ENCODE data around the gene CERS2.
A peak's percentile ranks its signal among the peaks of the same experiment; 100 is the strongest.

Gene CERS2

GRCh38 chr1:150994248-150994647 lies 19.6 kb upstream of the CERS2 start:
- ChIA-PET POLR2A (no interaction called here), CTCF (interaction anchor here (1.0 to 9.7 kb wide), 17 partner anchors 8 to 738 kb away, joined by 3 to 158 read pairs (median 6); partner anchors contain the start of genes ANXA9, CA14, CERS2 and GOLPH3L)
- no peak for DNase-seq (ENCODE audit: extremely low spot score)
- TF ChIP-seq, protein P1, sequence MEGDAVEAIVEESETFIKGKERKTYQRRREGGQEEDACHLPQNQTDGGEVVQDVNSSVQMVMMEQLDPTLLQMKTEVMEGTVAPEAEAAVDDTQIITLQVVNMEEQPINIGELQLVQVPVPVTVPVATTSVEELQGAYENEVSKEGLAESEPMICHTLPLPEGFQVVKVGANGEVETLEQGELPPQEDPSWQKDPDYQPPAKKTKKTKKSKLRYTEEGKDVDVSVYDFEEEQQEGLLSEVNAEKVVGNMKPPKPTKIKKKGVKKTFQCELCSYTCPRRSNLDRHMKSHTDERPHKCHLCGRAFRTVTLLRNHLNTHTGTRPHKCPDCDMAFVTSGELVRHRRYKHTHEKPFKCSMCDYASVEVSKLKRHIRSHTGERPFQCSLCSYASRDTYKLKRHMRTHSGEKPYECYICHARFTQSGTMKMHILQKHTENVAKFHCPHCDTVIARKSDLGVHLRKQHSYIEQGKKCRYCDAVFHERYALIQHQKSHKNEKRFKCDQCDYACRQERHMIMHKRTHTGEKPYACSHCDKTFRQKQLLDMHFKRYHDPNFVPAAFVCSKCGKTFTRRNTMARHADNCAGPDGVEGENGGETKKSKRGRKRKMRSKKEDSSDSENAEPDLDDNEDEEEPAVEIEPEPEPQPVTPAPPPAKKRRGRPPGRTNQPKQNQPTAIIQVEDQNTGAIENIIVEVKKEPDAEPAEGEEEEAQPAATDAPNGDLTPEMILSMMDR (IDR thresholded peaks at IDR 0.05; ENCODE audit: control extremely low read depth, extremely low read depth, low read depth, missing control alignments) = no peak

DNA sequence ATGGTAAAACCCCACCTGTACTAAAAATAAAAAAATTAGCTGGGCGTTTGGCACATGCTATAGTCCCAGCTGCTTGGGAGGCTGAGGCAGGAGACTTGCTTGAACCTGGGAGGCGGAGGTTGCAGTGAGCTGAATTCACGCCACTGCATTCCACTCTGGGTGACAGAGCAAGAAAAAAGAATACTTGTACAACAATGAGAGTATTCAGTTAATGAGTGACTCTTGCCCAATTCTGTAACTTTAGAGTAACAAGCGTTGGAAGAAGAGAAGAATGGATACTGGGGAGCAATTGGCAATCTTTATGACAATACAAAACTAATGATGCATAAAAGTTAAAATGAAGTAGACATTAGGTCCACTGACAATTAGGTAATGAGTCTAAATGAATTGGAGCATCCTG lies 18.0 kb upstream of the CERS2 start:
- TF ChIP-seq, protein P1 (IDR thresholded peaks at IDR 0.05; ENCODE audit: control extremely low read depth, extremely low read depth, low read depth, missing control alignments) = no peak
- ChIA-PET CTCF (no interaction called here), POLR2A (interaction anchor here (0.6 kb wide), 1 partner anchor 432 kb away, joined by 4 read pairs; no protein-coding TSS in a partner anchor)
- no peak for DNase-seq (ENCODE audit: extremely low spot score)

DNA sequence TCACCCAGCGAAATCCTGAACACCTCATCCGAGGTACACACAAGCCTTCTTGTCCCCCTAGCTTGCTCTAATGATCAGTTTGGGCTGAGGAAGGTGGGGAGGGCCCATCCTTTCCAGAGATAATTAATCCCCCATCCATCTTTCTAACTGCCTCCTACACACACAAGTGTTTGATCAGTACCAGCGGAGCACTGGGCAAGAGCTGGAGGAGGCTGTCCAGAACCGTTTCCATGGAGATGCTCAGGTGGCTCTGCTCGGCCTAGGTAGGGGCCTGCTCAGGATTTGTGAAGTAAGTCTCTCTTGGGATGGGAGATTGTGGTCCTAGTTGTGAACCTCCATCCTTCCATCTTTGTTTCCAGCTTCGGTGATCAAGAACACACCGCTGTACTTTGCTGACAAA lies 13.3 kb upstream of the CERS2 start:
- DNase-seq (ENCODE audit: extremely low spot score) = no peak
- POLR2A ChIA-PET = no interaction called here
- CTCF ChIA-PET = interaction anchor here (1.7 to 10.9 kb wide), 2 partner anchors 10 kb away, joined by 9 to 158 read pairs; no protein-coding TSS in a partner anchor
- TF ChIP-seq, protein P1 (IDR thresholded peaks at IDR 0.05; ENCODE audit: control extremely low read depth, extremely low read depth, low read depth, missing control alignments) = no peak

- CTCF ChIA-PET = interaction anchor here (0.9 to 10.9 kb wide), 5 partner anchors 9 to 72 kb away, joined by 3 to 158 read pairs (median 5); no protein-coding TSS in a partner anchor
- POLR2A ChIA-PET = no interaction called here
- DNase-seq (ENCODE audit: extremely low spot score) = no peak
- TF ChIP-seq, protein P1 (IDR thresholded peaks at IDR 0.05; ENCODE audit: control extremely low read depth, extremely low read depth, low read depth, missing control alignments) = no peak
Measured at GRCh38 chr1:150985179-150985825, 10.7 kb upstream of the CERS2 start.

- CTCF ChIA-PET = interaction anchor here (0.7 to 10.9 kb wide), 5 partner anchors 12 to 730 kb away, joined by 3 to 158 read pairs (median 28); partner anchors contain the start of gene MINDY1
- DNase-seq (ENCODE audit: extremely low spot score) = peak; percentile 45
- POLR2A ChIA-PET = interaction anchor here (0.6 kb wide), 1 partner anchor 116 kb away, joined by 3 read pairs; no protein-coding TSS in a partner anchor
- TF ChIP-seq, protein P1 (IDR thresholded peaks at IDR 0.05; ENCODE audit: control extremely low read depth, extremely low read depth, low read depth, missing control alignments) = no peak
Measured at GRCh38 chr1:150981805-150982712, 7.4 kb upstream of the CERS2 start, which contains the start of gene ANXA9. Gene ANXA9, plus strand, starts transcription at chr1:150982292. Its CDS starts 814 bp downstream, at chr1:150983106.

DNA sequence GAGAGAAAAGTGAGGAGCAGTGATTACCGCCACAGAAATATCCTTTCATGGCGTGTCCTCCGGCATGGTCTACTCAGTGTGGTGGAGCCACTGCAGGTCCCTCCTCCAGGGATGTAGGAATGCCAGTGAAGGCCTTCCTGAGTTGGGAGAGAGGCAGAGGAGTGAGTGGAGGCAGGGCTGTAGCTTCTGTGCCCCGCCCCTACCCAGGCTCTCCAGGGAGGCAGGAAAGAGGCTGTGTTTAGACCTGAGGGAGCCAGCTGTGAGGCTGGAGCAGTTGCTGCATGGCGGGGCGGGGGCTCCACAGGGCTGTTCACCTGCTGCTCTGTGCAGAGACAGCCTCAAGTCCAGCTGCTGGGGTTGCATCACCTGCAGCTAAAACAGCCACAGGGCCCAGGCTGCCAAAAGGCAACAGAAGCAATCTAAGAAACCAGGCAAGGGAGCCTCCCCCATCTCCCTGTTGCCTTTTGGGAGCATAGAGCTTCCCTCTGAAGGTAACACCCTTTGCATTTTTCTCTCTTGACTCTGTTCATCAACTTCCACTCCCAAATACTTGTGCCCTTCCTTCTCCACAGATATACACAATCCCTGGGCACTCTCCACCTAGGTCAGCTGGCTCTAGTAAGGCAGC lies 6.7 kb upstream of the CERS2 start:
- POLR2A ChIA-PET = no interaction called here
- CTCF ChIA-PET = interaction anchor here (0.7 to 10.9 kb wide), 6 partner anchors 12 to 421 kb away, joined by 3 to 158 read pairs (median 16); partner anchors contain the start of gene MINDY1
- DNase-seq (ENCODE audit: extremely low spot score) = no peak
- TF ChIP-seq, protein P1 (IDR thresholded peaks at IDR 0.05; ENCODE audit: control extremely low read depth, extremely low read depth, low read depth, missing control alignments) = no peak
